BE2C (cell line): Measurements from ENCODE around the gene FBXO46.

ENCODE experiments used
- DNase-seq: peaks from one replicate; pipeline ENCODE4 v3.0.0-alpha.2; 2020
- H3K27me3 ChIP-seq: fragments of 250-450 bp; sonication (Bioruptor Pico); 2 replicates; pipeline ENCODE4 v1.5.1; 2020; ENCODE audit warnings: mild to moderate bottlenecking
- H3K36me3 ChIP-seq: fragments of 250-450 bp; sonication (Bioruptor Pico); 2 replicates; pipeline ENCODE4 v1.5.1; 2020; ENCODE audit warnings: mild to moderate bottlenecking
- H3K4me1 ChIP-seq: fragments of 250-450 bp; sonication (Bioruptor Pico); 2 replicates; pipeline ENCODE4 v1.5.1; 2020
- H3K4me3 ChIP-seq: 2 replicates; pipeline ENCODE4 v1.5.1; 2011; ENCODE audit warnings: low read depth, low read length
- H3K9me3 ChIP-seq: fragments of 250-450 bp; sonication (Bioruptor Pico); 2 replicates; pipeline ENCODE4 v1.5.1; 2020
- CTCF ChIP-seq: IDR thresholded peaks from 2 replicates; pipeline ENCODE4 v1.5.1; 2012; ENCODE audit warnings: mild to moderate bottlenecking, low read depth, low read length

The FBXO46 gene

DNA sequence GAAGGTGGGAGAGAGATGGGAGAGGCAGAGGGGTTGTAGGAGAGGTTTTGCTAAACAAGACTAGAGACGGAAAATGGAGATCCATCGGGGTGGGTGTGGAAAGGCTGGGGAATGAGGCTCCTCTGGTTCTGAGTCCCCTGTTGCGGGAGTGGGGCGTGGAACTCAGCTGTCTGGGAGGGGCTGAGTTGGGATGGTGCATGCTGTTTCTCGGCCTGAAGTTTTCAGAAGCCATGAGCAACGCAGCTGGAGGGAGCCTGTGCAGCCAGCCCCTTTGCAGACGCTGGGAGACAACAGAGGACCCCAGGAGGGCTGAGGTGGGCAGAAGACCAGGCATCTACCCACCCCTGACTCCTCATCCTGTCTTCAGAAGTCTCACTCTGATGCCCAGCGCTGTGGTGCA, 70.1 kb downstream of the FBXO46 start:
- Histone ChIP-seq H3K4me1 (no peaks in the 10 kb centered on the region), H3K36me3 (no peaks in the 10 kb centered on the region), H3K27me3 (no peaks in the 10 kb centered on the region), H3K4me3 (no peak overlapping the region), H3K9me3 (no peaks in the 10 kb centered on the region)
- no peak for DNase-seq
- no peak for TF ChIP-seq CTCF
